HG03460 (cell line): ENCODE measurements around the gene SIGLEC6.

Source experiments
- ATAC-seq: cut with Tn5 transposase; IDR thresholded peaks from one replicate; pipeline ENCODE4 v1.9.1; 2021; ENCODE audit not compliant: unreplicated experiment

The SIGLEC6 gene

DNA sequence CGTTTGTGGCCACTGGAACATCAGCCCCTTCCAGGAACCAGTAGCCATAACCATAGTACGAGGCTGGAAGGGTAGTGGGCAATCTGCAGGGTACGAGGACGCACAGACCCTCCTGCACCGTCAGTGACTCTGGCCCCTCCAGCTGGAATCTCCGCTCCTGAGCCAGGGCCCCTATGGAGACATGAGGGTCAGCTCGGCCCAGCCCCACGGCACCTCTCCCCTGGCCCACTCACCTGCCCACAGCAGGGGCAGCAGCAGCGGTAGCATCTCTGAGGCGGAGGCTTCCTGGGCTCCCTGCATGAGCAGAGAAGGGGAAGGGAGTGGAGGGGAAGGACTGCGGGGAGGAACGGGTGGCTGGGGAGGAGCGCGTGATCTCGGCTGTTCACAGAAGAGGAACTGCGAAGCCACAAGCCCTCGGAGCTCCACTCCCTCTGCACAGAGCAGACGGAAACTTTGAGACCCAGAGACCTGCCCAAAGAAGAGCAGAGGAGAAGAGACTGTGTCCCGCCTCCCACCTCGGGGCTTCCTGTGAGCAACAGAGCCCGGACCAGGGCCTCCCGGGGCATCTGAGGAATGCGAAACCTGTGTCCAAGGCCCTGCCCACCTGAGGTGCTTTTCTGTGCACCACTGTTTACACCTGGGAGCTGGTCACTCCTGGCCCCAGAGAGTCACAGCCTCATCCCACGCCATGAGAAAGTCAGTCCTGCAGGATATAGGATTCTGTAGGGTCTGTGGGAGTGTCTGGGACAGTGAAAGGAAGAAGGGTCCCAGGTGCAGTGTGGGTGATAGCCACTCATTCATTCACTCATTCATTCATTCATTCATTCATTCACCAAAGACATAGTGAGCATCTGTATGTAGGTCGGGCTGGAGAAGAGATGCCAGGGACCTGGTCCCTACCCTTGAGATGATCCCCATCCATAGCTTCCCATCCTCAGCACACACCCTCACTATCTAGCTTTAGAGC lies at the start of gene SIGLEC6:
SIGLEC6 (minus strand) TSS at position 322 of the 967 bp plus-strand sequence; CDS start at position 300, 22 bp downstream.
- ATAC-seq: no peak

DNA sequence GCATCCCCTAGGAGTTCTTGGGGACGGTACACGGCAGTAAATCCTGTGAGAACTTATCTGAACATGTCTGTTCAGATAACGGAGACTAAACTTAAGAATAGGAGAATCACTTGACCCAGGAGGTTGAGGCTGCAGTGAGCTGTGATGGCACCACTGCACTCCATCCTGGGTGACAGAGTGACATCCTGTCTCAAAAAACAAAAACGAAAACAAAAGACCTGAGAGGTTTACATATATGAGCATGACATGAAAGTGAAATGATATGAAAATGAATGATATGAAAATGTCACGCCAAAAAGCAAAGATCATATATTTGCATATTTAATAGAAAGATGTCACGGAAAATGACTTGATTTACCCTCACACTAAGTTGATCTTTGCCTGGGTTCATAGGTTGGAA lies 45.4 kb upstream of the SIGLEC6 start:
- ATAC-seq: no peak

GRCh38 chr19:51573331-51573730 lies 41.9 kb upstream of the SIGLEC6 start:
- no peak for ATAC-seq

GRCh38 chr19:51572908-51573307 lies 41.4 kb upstream of the SIGLEC6 start:
- ATAC-seq: no peak

- no peak for ATAC-seq
These were observed 40.9 kb upstream of the SIGLEC6 start for GRCh38 chr19:51572410-51572809.

DNA sequence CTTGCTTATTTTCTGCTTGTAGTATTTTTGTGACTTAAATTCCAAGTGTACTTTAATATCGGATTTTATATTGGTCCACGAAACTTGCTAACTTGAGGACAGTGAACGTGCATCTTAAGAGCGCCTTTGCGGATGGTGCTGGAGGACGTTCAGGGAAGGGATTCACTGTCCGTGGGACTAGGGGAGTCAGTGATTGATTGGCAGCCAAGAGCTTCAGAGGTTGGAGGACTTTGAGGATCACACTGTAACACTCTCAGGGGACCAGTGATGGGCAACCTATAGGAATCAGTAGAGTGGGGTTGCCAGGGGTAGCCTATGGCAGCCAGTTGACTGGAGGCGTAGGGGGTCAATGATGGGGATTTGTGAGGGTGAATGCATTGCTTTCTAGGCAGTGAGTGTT lies 40.1 kb upstream of the SIGLEC6 start:
- no peak for ATAC-seq

- peak; percentile 58 for ATAC-seq
These were observed 39.6 kb upstream of the SIGLEC6 start, which contains the start of gene ZNF175 for GRCh38 chr19:51570962-51571575. Gene ZNF175, plus strand, starts transcription at chr19:51571283. Its CDS starts 2,047 bp downstream, at chr19:51573330.

GRCh38 chr19:51568456-51568855 lies 37.0 kb upstream of the SIGLEC6 start:
- ATAC-seq: no peak

DNA sequence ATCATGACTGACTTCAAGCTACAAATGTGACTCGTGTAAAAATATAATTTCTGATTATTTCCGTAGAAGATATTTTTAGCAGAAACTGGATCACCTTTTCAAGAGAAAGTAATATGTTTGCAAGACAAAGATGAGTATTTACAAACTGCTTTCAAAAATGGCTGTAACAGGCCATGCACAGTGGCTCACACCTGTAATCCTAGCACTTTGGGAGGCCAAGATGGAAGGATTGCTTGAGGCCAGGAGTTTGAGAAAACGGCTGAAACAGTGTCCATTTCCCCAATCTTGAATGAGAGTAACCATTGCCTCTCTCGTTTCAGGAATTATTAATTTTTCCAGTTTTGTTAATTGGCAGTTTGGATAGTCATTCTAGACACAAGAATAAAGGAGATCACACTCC lies 36.1 kb upstream of the SIGLEC6 start:
- ATAC-seq: no peak

DNA sequence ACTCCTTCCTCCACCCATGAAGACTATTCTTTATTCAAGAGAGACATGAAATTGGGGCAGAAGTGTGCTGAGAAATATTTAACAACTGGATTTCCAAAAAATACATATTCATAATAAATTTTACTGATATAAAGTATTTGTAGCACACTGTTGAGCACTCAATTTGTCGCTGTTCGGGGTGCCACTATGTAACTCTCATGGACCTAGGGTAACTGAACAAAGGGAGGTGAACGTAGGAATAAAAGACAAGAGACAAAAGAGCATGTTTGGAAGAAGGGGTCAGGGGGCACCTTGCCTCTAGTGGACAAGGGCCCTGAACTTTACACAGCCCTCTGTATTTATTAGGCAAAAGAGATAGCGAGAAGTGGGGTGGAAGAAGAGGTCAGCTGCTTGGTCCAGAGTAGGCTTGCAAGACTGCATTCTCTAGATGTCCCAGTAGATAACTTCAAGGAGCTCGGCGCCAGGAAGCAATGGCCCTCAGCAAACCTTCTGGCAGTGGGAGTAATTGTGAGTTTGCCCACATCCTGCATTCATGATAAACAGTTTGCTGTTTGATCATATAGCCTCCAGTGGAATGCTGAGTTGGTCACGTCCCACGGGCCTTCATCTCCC lies 35.1 kb upstream of the SIGLEC6 start:
- no peak for ATAC-seq

- ATAC-seq: no peak
These were observed 34.1 kb upstream of the SIGLEC6 start for GRCh38 chr19:51565583-51565982.

GRCh38 chr19:51564791-51565190 lies 33.3 kb upstream of the SIGLEC6 start:
- ATAC-seq: no peak

DNA sequence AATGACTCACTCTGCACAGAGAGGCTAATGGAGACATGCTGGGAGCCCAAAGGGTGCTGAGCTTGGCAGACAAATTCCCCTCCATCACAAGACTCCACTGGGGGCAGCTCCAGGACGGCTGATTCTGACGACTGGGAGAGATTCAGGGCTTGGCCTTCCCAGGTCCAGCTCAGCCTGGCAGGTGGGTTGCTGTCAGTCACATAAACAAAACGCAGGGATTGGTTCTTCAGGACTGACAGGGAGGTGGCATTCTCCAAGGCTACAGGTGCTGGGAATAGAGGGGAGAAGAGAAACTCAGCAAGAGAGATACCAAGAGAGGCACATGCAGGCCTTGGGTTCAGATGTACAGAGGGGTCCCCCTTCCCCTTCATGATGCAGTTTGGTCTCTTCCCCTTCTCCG lies 28.9 kb upstream of the SIGLEC6 start:
- no peak for ATAC-seq

GRCh38 chr19:51559240-51559639 lies 27.8 kb upstream of the SIGLEC6 start:
- ATAC-seq: no peak

DNA sequence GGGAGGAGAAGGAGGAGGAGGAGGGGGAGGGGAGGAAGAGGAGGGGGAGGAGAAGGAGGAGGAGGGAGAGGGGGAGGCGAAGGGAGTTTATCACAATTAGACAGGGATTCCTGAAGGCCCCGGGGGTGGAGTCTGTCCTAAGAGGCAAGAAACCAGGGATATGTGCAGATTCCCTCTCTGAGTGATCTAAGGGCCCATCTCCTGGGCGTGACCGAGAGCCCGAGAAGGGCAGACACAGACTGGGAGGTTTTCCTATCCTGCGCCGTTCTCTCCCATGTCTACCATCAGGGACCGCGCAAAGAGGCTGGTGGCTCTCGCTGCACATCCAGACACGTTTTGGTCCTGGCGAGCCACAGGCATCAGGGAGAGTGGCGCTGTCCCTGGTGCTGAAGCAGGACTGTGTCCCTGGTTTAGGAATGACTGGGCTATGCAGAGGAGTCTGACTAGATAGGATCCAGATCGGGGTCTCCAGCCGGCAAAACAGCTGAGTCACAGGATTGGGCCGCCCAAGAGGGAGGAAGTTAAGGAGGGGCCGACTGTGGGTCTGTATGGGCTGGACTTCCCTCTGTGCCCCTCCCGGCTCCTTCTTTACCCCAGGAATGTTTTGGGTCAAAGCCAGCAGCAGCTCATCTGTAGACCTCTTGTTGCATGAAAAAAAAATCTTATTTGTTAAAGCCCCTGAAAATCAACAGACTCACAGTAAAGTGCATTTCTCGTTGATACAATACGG lies 21.7 kb upstream of the SIGLEC6 start:
- no peak for ATAC-seq

DNA sequence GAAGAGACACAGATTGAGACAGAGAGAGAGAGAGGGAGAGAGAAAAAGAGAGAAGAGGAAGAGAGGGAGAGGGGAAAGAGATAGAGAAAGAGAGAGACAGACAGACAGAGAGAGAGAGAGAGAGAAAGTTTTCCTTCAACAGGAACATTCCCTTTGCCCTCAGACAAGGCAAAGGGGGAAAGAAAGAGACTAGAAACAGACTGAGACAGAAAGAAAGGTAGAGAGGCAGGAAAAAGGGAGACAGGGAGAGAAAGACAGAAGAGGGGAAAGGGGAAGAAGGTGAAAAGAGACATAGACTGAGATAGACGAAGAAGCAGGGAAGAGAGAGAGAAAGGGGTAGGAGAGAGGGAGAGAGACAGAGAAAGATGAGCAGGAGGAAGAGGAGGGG lies 21.1 kb upstream of the SIGLEC6 start:
- no peak for ATAC-seq

GRCh38 chr19:51551673-51552432 lies 20.4 kb upstream of the SIGLEC6 start:
- no peak for ATAC-seq

DNA sequence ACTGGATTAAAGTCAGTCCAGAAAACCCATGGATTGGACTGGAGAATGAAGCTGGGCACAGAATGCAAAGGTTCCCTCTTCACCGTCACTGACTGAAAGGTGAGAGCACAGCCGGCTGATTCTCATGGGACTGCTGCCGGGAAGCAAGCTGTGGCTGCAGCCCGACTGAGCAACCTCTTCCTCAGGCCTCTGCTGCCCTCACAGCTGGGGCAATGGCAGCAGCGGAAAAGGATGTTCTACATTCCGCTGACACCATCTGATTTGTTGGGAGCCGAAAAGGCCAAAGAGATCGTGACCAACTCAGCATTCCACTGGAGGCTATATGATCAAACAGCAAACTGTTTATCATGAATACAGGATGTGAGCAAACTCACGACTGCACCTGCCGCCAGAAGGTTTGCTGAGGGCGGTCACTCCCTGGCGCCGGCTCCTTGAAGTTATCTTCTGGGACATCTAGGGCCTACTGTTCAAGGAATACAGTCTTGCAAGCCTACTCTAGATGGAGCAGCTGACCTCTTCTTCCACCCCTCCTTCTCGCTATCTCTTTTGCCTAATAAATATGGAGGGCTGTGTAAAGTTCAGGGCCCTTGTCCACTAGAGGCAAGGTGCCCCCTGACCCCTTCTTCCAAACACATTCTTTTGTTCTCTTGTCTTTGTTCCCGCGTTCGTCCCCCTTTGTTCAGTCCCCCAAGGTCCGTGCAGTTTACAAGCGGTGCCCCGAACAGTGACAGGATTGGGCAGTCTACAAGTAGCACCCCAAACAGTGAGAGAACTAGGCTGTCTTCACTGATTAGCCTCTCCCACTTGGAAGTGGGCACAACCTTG lies 19.6 kb upstream of the SIGLEC6 start:
- ATAC-seq: no peak

DNA sequence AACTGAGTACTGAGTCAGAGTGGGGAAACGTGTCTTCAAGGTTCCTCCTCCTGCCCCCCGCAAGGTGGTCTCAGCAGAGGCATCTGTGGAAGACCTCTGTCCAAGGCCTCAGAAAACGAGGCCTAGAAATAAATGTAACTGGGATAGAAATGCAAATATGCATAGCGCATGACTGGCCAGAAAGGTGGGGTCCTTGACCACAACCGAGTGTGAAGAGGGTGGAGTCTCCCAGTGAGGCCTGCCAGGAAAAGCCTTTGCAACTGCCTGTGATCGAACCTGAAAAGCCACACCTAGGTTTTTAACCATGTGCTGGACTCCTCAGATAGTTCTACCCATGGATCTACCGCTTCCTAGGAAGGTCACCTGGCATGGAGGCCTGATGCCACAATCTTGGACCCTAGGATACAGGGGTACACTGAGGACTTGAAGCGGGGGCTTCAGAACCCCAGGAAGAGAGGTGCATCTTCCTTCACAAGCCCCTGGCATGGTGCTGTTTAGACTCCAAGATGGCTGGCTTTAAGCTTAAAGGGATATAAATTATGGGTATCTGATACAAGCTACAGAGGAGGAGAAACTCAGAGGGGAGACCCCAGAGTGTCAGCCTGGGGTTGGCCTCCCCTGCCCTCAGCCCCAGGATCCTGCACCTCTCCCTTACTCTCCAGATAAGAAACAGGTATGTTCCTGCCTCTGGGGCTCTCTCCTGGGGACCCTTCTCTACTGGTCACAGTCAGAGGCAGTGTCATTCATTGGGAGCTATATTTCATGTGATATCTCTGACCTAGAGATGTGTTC lies 18.3 kb upstream of the SIGLEC6 start:
- no peak for ATAC-seq
